ENCODE measurements around the gene MYO5B.
A peak's percentile ranks its signal among the peaks of the same experiment; 100 is the strongest.
"Not testable (repeated sequence)": the region's sequence is repeated elsewhere in the genome, so short reads cannot be mapped to it uniquely, and the experiment has no call there.

MYO5B gene

GRCh38 chr18:49815927-49816326, 379.0 kb downstream of the MYO5B start:
- no peak for DNase-seq

GRCh38 chr18:49814147-49814499, 380.8 kb downstream of the MYO5B start:
- no peak for DNase-seq

GRCh38 chr18:49813319-49814146, 381.4 kb downstream of the MYO5B start, which contains the start of gene ACAA2:
Gene ACAA2, minus strand, starts transcription at chr18:49813533. Its CDS starts 49 bp downstream, at chr18:49813484.
- peak; percentile 75 for DNase-seq

- DNase-seq, result no peak
Measured at GRCh38 chr18:49813069-49813318, 382.0 kb downstream of the MYO5B start.

GRCh38 chr18:49812286-49813068, 382.5 kb downstream of the MYO5B start:
- no peak for DNase-seq

GRCh38 chr18:49811151-49811938, 383.6 kb downstream of the MYO5B start:
- no peak for DNase-seq

- DNase-seq, result not testable (repeated sequence)
Measured at GRCh38 chr18:49808553-49809191, 386.3 kb downstream of the MYO5B start.

GRCh38 chr18:49804096-49804495, 390.9 kb downstream of the MYO5B start:
- DNase-seq, result no peak

- DNase-seq, result no peak
Measured at GRCh38 chr18:49802623-49803022, 392.3 kb downstream of the MYO5B start.

- not testable (repeated sequence) for DNase-seq
Measured at GRCh38 chr18:49800491-49800890, 394.5 kb downstream of the MYO5B start.

GRCh38 chr18:49799806-49800205, 395.1 kb downstream of the MYO5B start:
- not testable (repeated sequence) for DNase-seq

GRCh38 chr18:49798001-49798400, 396.9 kb downstream of the MYO5B start:
- DNase-seq, result no peak

- DNase-seq, result no peak
Measured at GRCh38 chr18:49795612-49796552, 399.1 kb downstream of the MYO5B start.

- DNase-seq, result no peak
Measured at GRCh38 chr18:49794743-49795142, 400.2 kb downstream of the MYO5B start.

GRCh38 chr18:49789560-49790134, 405.3 kb downstream of the MYO5B start:
- not testable (repeated sequence) for DNase-seq

- no peak for DNase-seq
Measured at GRCh38 chr18:49788327-49788898, 406.5 kb downstream of the MYO5B start.

- no peak for DNase-seq
Measured at GRCh38 chr18:49786019-49786720, 408.8 kb downstream of the MYO5B start.

GRCh38 chr18:49784427-49785185, 410.3 kb downstream of the MYO5B start:
- DNase-seq, result no peak

- DNase-seq, result not testable (repeated sequence)
Measured at GRCh38 chr18:49783631-49784030, 411.3 kb downstream of the MYO5B start.

All from T-helper 9 cell (primary cell).